ENCODE measurements around the gene ETV4. TPM values are rescaled to one million over a fixed set of nuclear protein-coding genes. Genes with fewer than 3 reads are reported as not detected.

ETV4 gene
- total RNA-seq, 2 experiments from 2014 or later = 2.7 to 3.9 TPM

- POLR2A ChIA-PET = no interaction called here
- H3K4me3 Mint-ChIP-seq = no peak overlapping the region
- H3K9me3 Mint-ChIP-seq (ENCODE audit: insufficient read depth) = no peaks in the 10 kb centered on the region
- no peak overlapping the region for H3K27ac Mint-ChIP-seq
- CTCF ChIA-PET = interaction anchor here (0.7 kb wide), 1 partner anchor 176 kb away, joined by 3 read pairs; no protein-coding TSS in a partner anchor
- no peak for DNase-seq
- no peak for ATAC-seq
- no peaks in the 10 kb centered on the region for H3K36me3 Mint-ChIP-seq (ENCODE audit: low read depth)
- peaks cover 5% of the 10 kb centered on the region for H3K4me1 Mint-ChIP-seq (ENCODE audit: low read depth)
- H3K27me3 Mint-ChIP-seq (ENCODE audit: low read depth) = peaks cover 12% of the 10 kb centered on the region
Measured at GRCh38 chr17:43568506-43569082, 22.5 kb upstream of the ETV4 start.

GRCh38 chr17:43563600-43564594 lies 17.8 kb upstream of the ETV4 start:
- H3K9me3 Mint-ChIP-seq (ENCODE audit: insufficient read depth) = no peaks in the 10 kb centered on the region
- ATAC-seq = no peak
- peaks cover 28% of the 10 kb centered on the region for H3K27me3 Mint-ChIP-seq (ENCODE audit: low read depth)
- DNase-seq = no peak
- H3K4me1 Mint-ChIP-seq (ENCODE audit: low read depth) = no peaks in the 10 kb centered on the region
- no peak overlapping the region for H3K27ac Mint-ChIP-seq
- ChIA-PET POLR2A (no interaction called here), CTCF (interaction anchor here (1.3 to 2.2 kb wide), 3 partner anchors 10 to 110 kb away, joined by 4 to 12 read pairs (median 5); no protein-coding TSS in a partner anchor)
- H3K36me3 Mint-ChIP-seq (ENCODE audit: low read depth) = no peaks in the 10 kb centered on the region
- no peak overlapping the region for H3K4me3 Mint-ChIP-seq

- ATAC-seq = no peak
- CTCF ChIA-PET = interaction anchor here (1.1 to 2.2 kb wide), 4 partner anchors 11 to 203 kb away, joined by 4 to 12 read pairs (median 5); no protein-coding TSS in a partner anchor
- Mint-ChIP-seq H3K4me3 (no peak overlapping the region), H3K27me3 (ENCODE audit: low read depth) (peaks cover 25% of the 10 kb centered on the region), H3K36me3 (ENCODE audit: low read depth) (no peaks in the 10 kb centered on the region), H3K27ac (no peak overlapping the region), H3K9me3 (ENCODE audit: insufficient read depth) (no peaks in the 10 kb centered on the region), H3K4me1 (ENCODE audit: low read depth) (no peaks in the 10 kb centered on the region)
- POLR2A ChIA-PET = no interaction called here
- no peak for DNase-seq
Measured at GRCh38 chr17:43562679-43563599, 16.8 kb upstream of the ETV4 start.

GRCh38 chr17:43560461-43561427 lies 14.6 kb upstream of the ETV4 start:
- POLR2A ChIA-PET = no interaction called here
- H3K4me1 Mint-ChIP-seq (ENCODE audit: low read depth) = peaks cover 6% of the 10 kb centered on the region
- no peaks in the 10 kb centered on the region for H3K9me3 Mint-ChIP-seq (ENCODE audit: insufficient read depth)
- DNase-seq (no peak), ATAC-seq (no peak)
- no peaks in the 10 kb centered on the region for H3K36me3 Mint-ChIP-seq (ENCODE audit: low read depth)
- no peak overlapping the region for H3K27ac Mint-ChIP-seq
- CTCF ChIA-PET = interaction anchor here (1.8 to 1.9 kb wide), 2 partner anchors 17 to 113 kb away, joined by 5 read pairs; no protein-coding TSS in a partner anchor
- H3K4me3 Mint-ChIP-seq = no peak overlapping the region
- H3K27me3 Mint-ChIP-seq (ENCODE audit: low read depth) = peaks cover 30% of the 10 kb centered on the region

GRCh38 chr17:43559161-43559816 lies 13.1 kb upstream of the ETV4 start:
- POLR2A ChIA-PET = no interaction called here
- DNase-seq (no peak), ATAC-seq (no peak)
- CTCF ChIA-PET = interaction anchor here (0.8 to 1.9 kb wide), 3 partner anchors 12 to 114 kb away, joined by 3 to 5 read pairs (median 5); no protein-coding TSS in a partner anchor
- peaks cover 6% of the 10 kb centered on the region for H3K4me1 Mint-ChIP-seq (ENCODE audit: low read depth)
- no peaks in the 10 kb centered on the region for H3K36me3 Mint-ChIP-seq (ENCODE audit: low read depth)
- H3K27ac Mint-ChIP-seq = no peak overlapping the region
- H3K27me3 Mint-ChIP-seq (ENCODE audit: low read depth) = peaks cover 32% of the 10 kb centered on the region
- no peaks in the 10 kb centered on the region for H3K9me3 Mint-ChIP-seq (ENCODE audit: insufficient read depth)
- H3K4me3 Mint-ChIP-seq = no peak overlapping the region

- Mint-ChIP-seq H3K4me1 (ENCODE audit: low read depth) (peaks cover 6% of the 10 kb centered on the region), H3K36me3 (ENCODE audit: low read depth) (no peaks in the 10 kb centered on the region), H3K27me3 (ENCODE audit: low read depth) (peaks cover 32% of the 10 kb centered on the region), H3K9me3 (ENCODE audit: insufficient read depth) (no peaks in the 10 kb centered on the region), H3K27ac (no peak overlapping the region), H3K4me3 (no peak overlapping the region)
- CTCF ChIA-PET = interaction anchor here (0.8 kb wide), 1 partner anchor 11 kb away, joined by 3 read pairs; no protein-coding TSS in a partner anchor
- DNase-seq = no peak
- ATAC-seq = no peak
- POLR2A ChIA-PET = no interaction called here
Measured at GRCh38 chr17:43558805-43559160, 12.6 kb upstream of the ETV4 start.

GRCh38 chr17:43556292-43556691 lies 10.2 kb upstream of the ETV4 start:
- Mint-ChIP-seq H3K36me3 (ENCODE audit: low read depth) (no peaks in the 10 kb centered on the region), H3K4me3 (no peak overlapping the region), H3K9me3 (ENCODE audit: insufficient read depth) (no peaks in the 10 kb centered on the region), H3K27me3 (ENCODE audit: low read depth) (peaks cover 19% of the 10 kb centered on the region), H3K27ac (no peak overlapping the region), H3K4me1 (ENCODE audit: low read depth) (peaks cover 6% of the 10 kb centered on the region)
- ATAC-seq (peak; percentile 11), DNase-seq (no peak)
- CTCF ChIA-PET = interaction anchor here (1.0 kb wide), 2 partner anchors 9 to 72 kb away, joined by 3 to 4 read pairs; partner anchors contain the start of genes DHX8 and ETV4
- POLR2A ChIA-PET = no interaction called here

- no peak overlapping the region for H3K27ac Mint-ChIP-seq
- H3K4me1 Mint-ChIP-seq (ENCODE audit: low read depth) = peaks cover 6% of the 10 kb centered on the region
- ChIA-PET POLR2A (no interaction called here), CTCF (interaction anchor here (0.9 kb wide), 1 partner anchor 139 kb away, joined by 3 read pairs; no protein-coding TSS in a partner anchor)
- no peaks in the 10 kb centered on the region for H3K36me3 Mint-ChIP-seq (ENCODE audit: low read depth)
- H3K9me3 Mint-ChIP-seq (ENCODE audit: insufficient read depth) = no peaks in the 10 kb centered on the region
- H3K27me3 Mint-ChIP-seq (ENCODE audit: low read depth) = peaks cover 21% of the 10 kb centered on the region
- ATAC-seq (no peak), DNase-seq (no peak)
- H3K4me3 Mint-ChIP-seq = no peak overlapping the region
Measured at GRCh38 chr17:43554857-43555256, 8.7 kb upstream of the ETV4 start.

GRCh38 chr17:43553573-43553972 lies 7.4 kb upstream of the ETV4 start:
- no peaks in the 10 kb centered on the region for H3K9me3 Mint-ChIP-seq (ENCODE audit: insufficient read depth)
- no peak for DNase-seq
- CTCF ChIA-PET = no interaction called here
- POLR2A ChIA-PET = interaction anchor here (0.6 kb wide), 1 partner anchor 295 kb away, joined by 4 read pairs; no protein-coding TSS in a partner anchor
- ATAC-seq = no peak
- peaks cover 26% of the 10 kb centered on the region for H3K27me3 Mint-ChIP-seq (ENCODE audit: low read depth)
- peaks cover 6% of the 10 kb centered on the region for H3K4me1 Mint-ChIP-seq (ENCODE audit: low read depth)
- no peak overlapping the region for H3K27ac Mint-ChIP-seq
- no peaks in the 10 kb centered on the region for H3K36me3 Mint-ChIP-seq (ENCODE audit: low read depth)
- H3K4me3 Mint-ChIP-seq = no peak overlapping the region

GRCh38 chr17:43552229-43552837 lies 6.2 kb upstream of the ETV4 start:
- no peak overlapping the region for H3K27ac Mint-ChIP-seq
- DNase-seq (no peak), ATAC-seq (no peak)
- no peak overlapping the region for H3K4me3 Mint-ChIP-seq
- ChIA-PET POLR2A (no interaction called here), CTCF (no interaction called here)
- peaks cover 6% of the 10 kb centered on the region for H3K4me1 Mint-ChIP-seq (ENCODE audit: low read depth)
- H3K27me3 Mint-ChIP-seq (ENCODE audit: low read depth) = peaks cover 32% of the 10 kb centered on the region
- no peaks in the 10 kb centered on the region for H3K9me3 Mint-ChIP-seq (ENCODE audit: insufficient read depth)
- no peaks in the 10 kb centered on the region for H3K36me3 Mint-ChIP-seq (ENCODE audit: low read depth)

Data from activated CD8-positive, alpha-beta T cell treated with anti-CD3 and anti-CD28 coated beads, Interleukin-2, amount 10 ng/mL, durations not matched to agents 7 days and 5 days (primary cell).